HAP-1 (cell line): ENCODE data around the gene PTPRN2.

ENCODE experiments used
- DNase-seq, 2 experiments: peaks; one replicate each; pipeline ENCODE4 v3.0.0-alpha.2; 2016 to 2020; ENCODE audit warnings: low spot score in 2 of 2
- H3K27me3 ChIP-seq: fragments of 250-450 bp; sonication (Bioruptor Pico); 2 replicates; pipeline ENCODE4 v1.5.1; 2020; ENCODE audit warnings: low read depth, mild to moderate bottlenecking, moderate library complexity
- H3K36me3 ChIP-seq: fragments of 250-450 bp; sonication (Bioruptor Pico); replicated peaks from 2 replicates; pipeline ENCODE4 v1.5.1; 2020; ENCODE audit warnings: mild to moderate bottlenecking
- H3K4me1 ChIP-seq: fragments of 250-450 bp; sonication (Bioruptor Pico); 2 replicates; pipeline ENCODE4 v1.5.1; 2020; ENCODE audit warnings: mild to moderate bottlenecking
- H3K4me3 ChIP-seq: fragments of 250-450 bp; sonication (Bioruptor Pico); 2 replicates; pipeline ENCODE4 v1.5.1; 2020; ENCODE audit warnings: mild to moderate bottlenecking, moderate library complexity
- H3K9me3 ChIP-seq: fragments of 250-450 bp; sonication (Bioruptor Pico); 2 replicates; pipeline ENCODE4 v1.5.1; 2020; ENCODE audit warnings: mild to moderate bottlenecking, moderate library complexity
- in situ Hi-C: fragments of 300-500 bp; cut with MboI; formaldehyde crosslinking; loops from 3 replicates; pipeline ENCODE4 v1.14.3; 2020; ENCODE audit warnings: low sequenced_read_pairs, inconsistent platforms, mixed read lengths

PTPRN2 gene

DNA sequence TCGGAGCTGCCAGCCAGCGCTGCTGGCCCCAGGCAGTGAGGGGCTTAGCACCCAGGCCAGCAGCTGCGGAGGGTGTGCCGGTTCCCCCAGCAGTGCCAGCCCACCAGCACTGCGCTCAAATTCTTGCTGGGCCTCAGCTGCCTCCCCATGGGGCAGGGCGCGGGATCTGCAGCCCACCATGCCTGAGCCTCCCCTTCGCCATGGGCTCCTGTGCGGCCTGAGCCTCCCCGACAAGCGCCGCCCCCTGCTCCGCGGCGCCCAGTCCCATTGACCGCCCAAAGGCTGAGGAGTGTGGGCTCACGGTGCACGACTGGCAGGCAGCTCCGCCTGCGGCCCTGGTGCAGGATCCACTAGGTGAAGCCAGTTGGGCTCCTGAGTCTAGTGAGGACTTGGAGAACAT lies 525.0 kb downstream of the PTPRN2 start:
- in situ Hi-C loops: no loop called here
- H3K36me3 ChIP-seq: no peaks in the 10 kb centered on the region
- DNase-seq: no peak
- no peaks in the 10 kb centered on the region for H3K9me3 ChIP-seq
- no peak overlapping the region for H3K4me3 ChIP-seq
- H3K4me1 ChIP-seq: no peaks in the 10 kb centered on the region
- H3K27me3 ChIP-seq: no peaks in the 10 kb centered on the region

DNA sequence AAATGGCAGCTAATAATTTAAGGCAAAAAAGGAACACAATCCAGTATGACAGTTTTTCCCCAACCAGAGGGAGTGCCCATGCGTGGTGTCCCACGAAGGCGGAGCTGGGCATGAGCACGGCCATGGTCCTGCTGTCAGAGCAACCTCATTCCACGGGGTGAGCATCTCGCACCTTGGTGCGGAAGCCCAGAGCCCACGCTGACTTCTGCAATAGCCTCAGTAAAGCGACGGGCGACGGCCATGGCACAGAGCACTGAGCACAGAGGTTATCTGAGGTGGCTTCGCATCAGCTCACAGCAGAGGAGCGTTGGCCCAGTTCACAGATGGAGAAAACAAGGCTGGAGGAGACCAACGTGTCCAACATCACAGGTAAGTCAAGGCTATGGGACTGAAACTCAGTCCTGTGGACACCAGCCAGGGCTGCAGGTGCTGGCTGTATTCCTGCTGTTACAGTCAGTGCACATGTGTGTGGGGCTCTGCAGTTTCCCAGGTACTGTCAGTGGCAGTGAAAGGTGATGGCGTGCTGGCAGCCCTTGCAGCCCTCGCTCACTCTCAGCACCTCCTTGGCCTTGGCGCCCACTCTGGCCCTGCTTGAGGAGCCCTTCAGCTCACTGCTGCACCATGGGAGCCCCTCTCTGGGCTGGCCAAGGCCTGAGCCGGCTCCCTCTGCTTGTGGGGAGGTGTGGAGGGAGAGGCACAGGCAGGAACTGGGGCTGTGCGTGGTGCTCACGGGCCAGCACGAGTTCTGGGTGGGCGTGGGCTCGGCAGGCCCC lies 525.6 kb downstream of the PTPRN2 start:
- no peaks in the 10 kb centered on the region for H3K9me3 ChIP-seq
- no peaks in the 10 kb centered on the region for H3K36me3 ChIP-seq
- DNase-seq: no peak
- in situ Hi-C loops: no loop called here
- no peaks in the 10 kb centered on the region for H3K27me3 ChIP-seq
- H3K4me3 ChIP-seq: no peak overlapping the region
- no peaks in the 10 kb centered on the region for H3K4me1 ChIP-seq

GRCh38 chr7:158061026-158061630 lies 526.5 kb downstream of the PTPRN2 start:
- Histone ChIP-seq H3K4me1 (no peaks in the 10 kb centered on the region), H3K9me3 (no peaks in the 10 kb centered on the region), H3K4me3 (no peak overlapping the region), H3K36me3 (no peaks in the 10 kb centered on the region), H3K27me3 (no peaks in the 10 kb centered on the region)
- no peak for DNase-seq
- in situ Hi-C loops: no loop called here

GRCh38 chr7:158060216-158060615 lies 527.4 kb downstream of the PTPRN2 start:
- H3K36me3 ChIP-seq: no peaks in the 10 kb centered on the region
- no peaks in the 10 kb centered on the region for H3K9me3 ChIP-seq
- H3K4me1 ChIP-seq: no peaks in the 10 kb centered on the region
- no peak overlapping the region for H3K4me3 ChIP-seq
- in situ Hi-C loops: no loop called here
- no peaks in the 10 kb centered on the region for H3K27me3 ChIP-seq
- no peak for DNase-seq

GRCh38 chr7:158057446-158057845 lies 530.2 kb downstream of the PTPRN2 start:
- Histone ChIP-seq H3K36me3 (no peaks in the 10 kb centered on the region), H3K4me1 (no peaks in the 10 kb centered on the region), H3K9me3 (no peaks in the 10 kb centered on the region), H3K27me3 (no peaks in the 10 kb centered on the region), H3K4me3 (no peak overlapping the region)
- DNase-seq: no peak
- in situ Hi-C loops: no loop called here

DNA sequence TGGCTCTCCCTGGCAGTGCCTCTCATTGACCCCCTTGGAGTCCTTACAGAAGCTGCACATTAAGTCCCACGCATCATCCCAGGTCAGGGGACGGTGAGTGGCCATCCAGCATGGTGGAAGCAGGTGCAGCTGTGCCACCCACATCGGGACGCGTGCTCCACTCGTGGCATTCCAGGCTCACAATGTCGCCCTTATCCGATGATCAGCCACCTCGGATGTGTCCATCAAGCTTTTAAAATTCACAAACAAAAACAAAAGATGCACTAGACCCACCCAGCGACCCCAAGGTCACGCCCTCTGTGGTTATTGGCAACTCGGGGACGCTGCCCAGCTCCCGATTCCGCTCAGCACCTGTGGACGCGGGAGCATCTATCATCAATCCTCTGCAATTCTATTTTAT lies 530.9 kb downstream of the PTPRN2 start:
- in situ Hi-C loops: no loop called here
- no peak overlapping the region for H3K4me3 ChIP-seq
- H3K36me3 ChIP-seq: no peaks in the 10 kb centered on the region
- H3K27me3 ChIP-seq: no peaks in the 10 kb centered on the region
- DNase-seq: no peak
- no peaks in the 10 kb centered on the region for H3K4me1 ChIP-seq
- no peaks in the 10 kb centered on the region for H3K9me3 ChIP-seq

GRCh38 chr7:158055726-158056510 lies 531.7 kb downstream of the PTPRN2 start:
- DNase-seq: no peak
- no peaks in the 10 kb centered on the region for H3K27me3 ChIP-seq
- H3K36me3 ChIP-seq: no peaks in the 10 kb centered on the region
- in situ Hi-C loops: no loop called here
- H3K4me1 ChIP-seq: no peaks in the 10 kb centered on the region
- no peak overlapping the region for H3K4me3 ChIP-seq
- H3K9me3 ChIP-seq: no peaks in the 10 kb centered on the region

GRCh38 chr7:158054611-158055010 lies 533.0 kb downstream of the PTPRN2 start:
- H3K4me1 ChIP-seq: no peaks in the 10 kb centered on the region
- no peaks in the 10 kb centered on the region for H3K27me3 ChIP-seq
- in situ Hi-C loops: no loop called here
- no peak overlapping the region for H3K4me3 ChIP-seq
- no peaks in the 10 kb centered on the region for H3K9me3 ChIP-seq
- DNase-seq: no peak
- H3K36me3 ChIP-seq: no peaks in the 10 kb centered on the region

- H3K27me3 ChIP-seq: no peaks in the 10 kb centered on the region
- no peak for DNase-seq
- H3K4me3 ChIP-seq: no peak overlapping the region
- in situ Hi-C loops: no loop called here
- H3K9me3 ChIP-seq: no peaks in the 10 kb centered on the region
- no peaks in the 10 kb centered on the region for H3K4me1 ChIP-seq
- no peaks in the 10 kb centered on the region for H3K36me3 ChIP-seq
Observed at GRCh38 chr7:158054081-158054480, 533.5 kb downstream of the PTPRN2 start.

- Histone ChIP-seq H3K27me3 (no peaks in the 10 kb centered on the region), H3K9me3 (no peaks in the 10 kb centered on the region), H3K4me3 (no peak overlapping the region), H3K36me3 (no peaks in the 10 kb centered on the region), H3K4me1 (no peaks in the 10 kb centered on the region)
- in situ Hi-C loops: no loop called here
- DNase-seq: no peak
Observed at GRCh38 chr7:158053183-158053915, 534.3 kb downstream of the PTPRN2 start.

- Histone ChIP-seq H3K36me3 (no peaks in the 10 kb centered on the region), H3K27me3 (no peaks in the 10 kb centered on the region), H3K4me3 (no peak overlapping the region), H3K9me3 (no peaks in the 10 kb centered on the region), H3K4me1 (no peaks in the 10 kb centered on the region)
- in situ Hi-C loops: no loop called here
- no peak for DNase-seq
Observed at GRCh38 chr7:158052381-158053060, 535.1 kb downstream of the PTPRN2 start.

DNA sequence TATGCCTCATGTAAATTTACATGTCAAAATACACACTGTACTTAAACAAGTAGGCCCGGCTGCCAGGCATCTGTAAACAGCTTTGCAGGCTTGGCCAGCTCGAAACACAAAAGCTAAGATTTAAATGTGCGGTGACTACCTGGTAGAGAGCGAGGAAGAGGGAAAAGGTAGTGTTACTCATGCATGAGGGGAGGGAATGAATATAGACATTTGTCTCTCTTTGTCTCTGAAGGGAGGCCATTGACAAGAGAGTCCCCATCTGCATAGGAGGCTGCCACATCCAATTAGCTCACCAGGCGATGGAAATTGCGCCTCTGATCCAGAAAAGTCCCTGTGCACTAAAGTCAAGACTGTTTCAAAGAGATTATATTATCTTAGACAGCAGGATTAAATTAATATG lies 535.8 kb downstream of the PTPRN2 start:
- in situ Hi-C loops: no loop called here
- no peak for DNase-seq
- Histone ChIP-seq H3K27me3 (no peaks in the 10 kb centered on the region), H3K4me3 (no peak overlapping the region), H3K36me3 (no peaks in the 10 kb centered on the region), H3K4me1 (no peaks in the 10 kb centered on the region), H3K9me3 (no peaks in the 10 kb centered on the region)

DNA sequence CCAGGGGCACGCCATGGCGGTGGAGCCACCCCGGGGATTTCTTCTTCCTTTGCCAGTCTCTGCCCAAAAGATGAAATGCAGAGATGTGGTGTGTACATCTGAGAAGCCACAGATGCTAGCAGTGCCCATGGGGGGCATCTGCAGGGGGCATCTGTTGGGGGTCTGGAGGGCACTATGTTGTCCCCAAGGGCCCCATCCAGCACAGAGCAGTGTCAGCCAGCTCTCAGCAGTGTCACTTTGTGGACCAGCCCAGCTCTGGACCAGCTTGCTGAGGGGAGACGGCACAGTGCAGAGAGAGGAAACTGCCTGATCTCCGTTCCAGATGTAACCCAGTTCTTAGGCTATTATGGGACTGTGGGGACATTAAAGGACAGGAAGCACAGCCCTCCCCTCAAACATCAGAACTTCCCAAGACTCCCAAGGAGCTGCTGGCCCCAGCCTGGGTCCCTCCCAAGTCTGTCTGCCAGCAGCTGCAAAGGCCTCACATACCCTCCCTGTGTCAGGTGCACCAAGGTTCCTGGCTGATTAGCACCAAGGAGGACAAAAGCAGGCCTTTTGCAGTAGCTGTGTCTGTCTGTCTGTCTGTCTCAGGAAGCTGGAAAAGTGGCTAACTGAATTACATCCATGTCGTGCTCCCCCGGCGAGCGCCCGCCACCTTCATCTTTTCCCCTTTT lies 536.5 kb downstream of the PTPRN2 start:
- Histone ChIP-seq H3K9me3 (no peaks in the 10 kb centered on the region), H3K4me3 (no peak overlapping the region), H3K36me3 (no peaks in the 10 kb centered on the region), H3K4me1 (no peaks in the 10 kb centered on the region), H3K27me3 (no peaks in the 10 kb centered on the region)
- in situ Hi-C loops: no loop called here
- DNase-seq: no peak
